Osteoblast (primary cell): Measurements from ENCODE around the gene ZSCAN10. TPM values are rescaled to one million over a fixed set of nuclear protein-coding genes. Genes with fewer than 3 reads are reported as not detected.

ENCODE experiments used
- DNase-seq: peaks from one replicate; pipeline ENCODE4 v3.0.0; 2011; ENCODE audit warnings: low spot score, mixed read lengths; ENCODE audit not compliant: insufficient read length; ENCODE audit errors: missing footprints
- H2AFZ ChIP-seq: 2 replicates; pipeline ENCODE4 v1.6.0; 2011; ENCODE audit warnings: mild to moderate bottlenecking, low read length
- H3K27ac ChIP-seq: 2 replicates; pipeline ENCODE4 v1.5.1; 2011; ENCODE audit warnings: mild to moderate bottlenecking, low read depth, low read length, moderate library complexity
- H3K27me3 ChIP-seq: 2 replicates; pipeline ENCODE4 v1.6.0; 2012; ENCODE audit warnings: mild to moderate bottlenecking, control low read depth, inconsistent platforms, low read length, moderate library complexity; ENCODE audit not compliant: insufficient read depth
- H3K36me3 ChIP-seq: 2 replicates; pipeline ENCODE4 v1.5.1; 2011; ENCODE audit warnings: mild to moderate bottlenecking, low read length, control low read depth, moderate library complexity; ENCODE audit not compliant: insufficient read depth
- H3K4me1 ChIP-seq: 2 replicates; pipeline ENCODE4 v1.5.1; 2011; ENCODE audit warnings: mild to moderate bottlenecking, low read length, control low read depth, moderate library complexity; ENCODE audit not compliant: insufficient read depth
- H3K4me2 ChIP-seq: 2 replicates; pipeline ENCODE4 v1.6.0; 2011; ENCODE audit warnings: mild to moderate bottlenecking, low read length; ENCODE audit not compliant: insufficient read depth
- H3K4me3 ChIP-seq: fragments of 200-600 bp; sonication (generic); 3 replicates; pipeline ENCODE4 v1.5.1; 2012; ENCODE audit warnings: mild to moderate bottlenecking, low read length, inconsistent platforms; ENCODE audit not compliant: insufficient read depth
- H3K79me2 ChIP-seq: 2 replicates; pipeline ENCODE4 v1.6.0; 2012; ENCODE audit warnings: mild to moderate bottlenecking, low read length, control low read depth, inconsistent platforms; ENCODE audit not compliant: insufficient read depth
- H3K9me3 ChIP-seq: 2 replicates; pipeline ENCODE4 v1.5.1; 2011; ENCODE audit warnings: low read depth, low read length, control low read depth
- H4K20me1 ChIP-seq: 2 replicates; pipeline ENCODE4 v1.6.0; 2012; ENCODE audit warnings: mild to moderate bottlenecking, low read length, control low read depth; ENCODE audit not compliant: insufficient read depth
- CTCF ChIP-seq: IDR thresholded peaks from 2 replicates; pipeline ENCODE4 v1.5.1; 2011; ENCODE audit warnings: mild to moderate bottlenecking, low read depth, low read length, moderate library complexity; ENCODE audit errors: extremely low read depth
- total RNA-seq: library from RNA; depleted of rRNA; stranded (reverse); fragments of >200 nt; gene quantifications from 2 replicates; pipeline ENCODE4 v1.2.3, GENCODE V29; 2012

The ZSCAN10 gene
- total RNA-seq, 1 donor, result not detected

GRCh38 chr16:3101018-3101840, 2.1 kb upstream of the ZSCAN10 start:
- H3K4me1 ChIP-seq, result peaks cover 6% of the 10 kb centered on the region
- H4K20me1 ChIP-seq, result no peaks in the 10 kb centered on the region
- peak; percentile 60 for TF ChIP-seq CTCF
- no peak overlapping the region for H3K27ac ChIP-seq
- peak overlapping the region; percentile 33 for H3K4me2 ChIP-seq
- H3K27me3 ChIP-seq, result peaks cover 13% of the 10 kb centered on the region
- H3K79me2 ChIP-seq, result no peaks in the 10 kb centered on the region
- H2AFZ ChIP-seq, result no peak overlapping the region
- no peak overlapping the region for H3K4me3 ChIP-seq
- no peaks in the 10 kb centered on the region for H3K9me3 ChIP-seq
- DNase-seq, result peak; percentile 85
- H3K36me3 ChIP-seq, result no peaks in the 10 kb centered on the region

GRCh38 chr16:3099732-3100499, 822 bp upstream of the ZSCAN10 start:
- no peak for TF ChIP-seq CTCF
- Histone ChIP-seq H3K4me3 (peak overlapping the region; percentile 55), H3K27me3 (peaks cover 13% of the 10 kb centered on the region), H2AFZ (peak overlapping the region; percentile 60), H3K4me1 (peaks cover 6% of the 10 kb centered on the region), H3K27ac (no peak overlapping the region), H3K9me3 (no peaks in the 10 kb centered on the region), H3K4me2 (peak overlapping the region; percentile 74), H3K79me2 (no peaks in the 10 kb centered on the region), H3K36me3 (no peaks in the 10 kb centered on the region), H4K20me1 (no peaks in the 10 kb centered on the region)
- peak; percentile 99 for DNase-seq

GRCh38 chr16:3099395-3099731, 269 bp upstream of the ZSCAN10 start:
- Histone ChIP-seq H2AFZ (no peak overlapping the region), H3K9me3 (no peaks in the 10 kb centered on the region), H3K4me3 (no peak overlapping the region), H3K4me2 (peak overlapping the region; percentile 74), H3K79me2 (no peaks in the 10 kb centered on the region), H3K4me1 (peaks cover 6% of the 10 kb centered on the region), H3K27ac (no peak overlapping the region), H4K20me1 (no peaks in the 10 kb centered on the region), H3K27me3 (peaks cover 13% of the 10 kb centered on the region), H3K36me3 (no peaks in the 10 kb centered on the region)
- no peak for DNase-seq
- TF ChIP-seq CTCF, result no peak

- no peak overlapping the region for H2AFZ ChIP-seq
- no peak for DNase-seq
- TF ChIP-seq CTCF, result no peak
These were observed 1.8 kb downstream of the ZSCAN10 start for GRCh38 chr16:3097266-3097665.

More at GRCh38 chr16:3097266-3097665, 1.8 kb downstream of the ZSCAN10 start:
- Histone ChIP-seq H3K27me3 (peaks cover 13% of the 10 kb centered on the region), H3K27ac (no peak overlapping the region), H3K4me2 (no peak overlapping the region), H4K20me1 (no peaks in the 10 kb centered on the region), H3K4me1 (peaks cover 6% of the 10 kb centered on the region), H3K36me3 (no peaks in the 10 kb centered on the region), H3K9me3 (no peaks in the 10 kb centered on the region), H3K79me2 (no peaks in the 10 kb centered on the region), H3K4me3 (no peak overlapping the region)
